Ishikawa (cell line): ENCODE results near the gene C16orf74.

ENCODE experiments used
- CEBPB ChIP-seq: IDR thresholded peaks from 2 replicates; pipeline ENCODE4 v1.6.1; 2012
- CREB1 ChIP-seq: IDR thresholded peaks from 2 replicates; pipeline ENCODE4 v1.6.1; 2012; ENCODE audit warnings: low read depth
- EGR1 ChIP-seq: IDR thresholded peaks from 2 replicates; pipeline ENCODE4 v1.6.1; 2012
- EP300 ChIP-seq: IDR thresholded peaks from 2 replicates; pipeline ENCODE4 v1.6.1; 2012; ENCODE audit warnings: borderline replicate concordance
- FOXM1 ChIP-seq: IDR thresholded peaks from 2 replicates; pipeline ENCODE4 v1.6.1; 2012; ENCODE audit warnings: low read depth, borderline replicate concordance
- NFIC ChIP-seq: IDR thresholded peaks from 2 replicates; pipeline ENCODE4 v1.6.1; 2012
- RAD21 ChIP-seq: IDR thresholded peaks from 2 replicates; pipeline ENCODE4 v1.6.1; 2012; ENCODE audit warnings: low read depth
- TAF1 ChIP-seq: IDR thresholded peaks from 2 replicates; pipeline ENCODE4 v1.6.1; 2012; ENCODE audit warnings: low read depth, mild to moderate bottlenecking
- TCF12 ChIP-seq: IDR thresholded peaks from 2 replicates; pipeline ENCODE4 v1.6.1; 2012; ENCODE audit warnings: low read depth
- TEAD4 ChIP-seq: IDR thresholded peaks from 2 replicates; pipeline ENCODE4 v1.6.1; 2012
- YY1 ChIP-seq: IDR thresholded peaks from 2 replicates; pipeline ENCODE4 v1.6.1; 2012; ENCODE audit warnings: low read depth
- ZBTB7A ChIP-seq: IDR thresholded peaks from 2 replicates; pipeline ENCODE4 v1.6.1; 2012; ENCODE audit warnings: low read depth
- TF ChIP-seq, protein P1 (sequence below): IDR thresholded peaks from 2 replicates; pipeline ENCODE4 v1.6.1; 2012
- TF ChIP-seq, protein P2 (sequence below): IDR thresholded peaks from 2 replicates; pipeline ENCODE4 v1.6.1; 2012; ENCODE audit warnings: low read depth, mild to moderate bottlenecking
- TF ChIP-seq, protein P3 (sequence below): IDR thresholded peaks from 2 replicates; pipeline ENCODE4 v1.6.1; 2012

The C16orf74 gene

DNA sequence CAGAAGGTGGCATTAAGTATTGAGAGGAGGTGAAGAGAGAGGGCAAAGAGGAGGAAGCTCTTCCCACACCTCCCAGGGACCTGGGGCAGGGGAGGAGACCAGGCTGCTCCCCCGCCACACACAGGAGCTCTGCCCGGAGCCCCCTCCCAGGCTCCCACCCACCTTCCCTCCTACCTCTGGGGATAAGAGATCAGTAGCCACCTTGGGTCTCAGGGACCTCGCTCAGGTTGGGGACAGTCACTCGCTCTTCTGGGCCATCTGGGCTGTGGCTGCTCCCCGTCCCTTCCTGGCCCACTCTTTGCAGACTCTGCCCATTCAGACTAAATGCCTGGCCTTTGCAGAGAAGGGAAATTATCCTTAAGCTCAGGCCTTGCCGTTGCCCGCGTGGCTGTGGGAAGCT lies 14.9 kb upstream of the C16orf74 start:
- TF ChIP-seq ZBTB7A (no peak), RAD21 (no peak), NFIC (no peak)

DNA sequence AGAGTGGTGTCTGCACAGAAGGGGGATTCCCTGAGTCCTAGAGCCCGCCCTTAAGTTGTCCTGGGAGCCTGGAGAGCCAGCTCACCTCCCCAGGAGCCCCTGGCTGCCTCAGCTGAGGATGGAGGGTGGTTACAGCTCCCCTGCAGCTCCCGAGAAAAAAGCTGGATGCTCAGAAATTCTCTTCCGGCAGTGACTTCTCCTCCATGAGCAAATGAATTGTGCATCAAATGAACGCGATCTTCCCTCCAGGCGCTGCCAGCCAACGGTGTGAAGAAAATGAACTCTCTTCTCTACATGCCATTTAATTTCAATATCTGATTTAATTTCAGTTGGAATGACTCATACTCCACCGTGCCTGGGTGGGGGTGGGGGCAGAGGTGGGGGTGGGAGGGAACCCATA lies 14.3 kb upstream of the C16orf74 start:
- TF ChIP-seq TCF12 = no peak
- TF ChIP-seq, protein P1, sequence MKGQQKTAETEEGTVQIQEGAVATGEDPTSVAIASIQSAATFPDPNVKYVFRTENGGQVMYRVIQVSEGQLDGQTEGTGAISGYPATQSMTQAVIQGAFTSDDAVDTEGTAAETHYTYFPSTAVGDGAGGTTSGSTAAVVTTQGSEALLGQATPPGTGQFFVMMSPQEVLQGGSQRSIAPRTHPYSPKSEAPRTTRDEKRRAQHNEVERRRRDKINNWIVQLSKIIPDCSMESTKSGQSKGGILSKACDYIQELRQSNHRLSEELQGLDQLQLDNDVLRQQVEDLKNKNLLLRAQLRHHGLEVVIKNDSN = no peak
- TF ChIP-seq CREB1 = no peak
- no peak for TF ChIP-seq NFIC
- no peak for TF ChIP-seq YY1
- no peak for TF ChIP-seq TAF1
- TF ChIP-seq FOXM1 = no peak
- TF ChIP-seq, protein P2, sequence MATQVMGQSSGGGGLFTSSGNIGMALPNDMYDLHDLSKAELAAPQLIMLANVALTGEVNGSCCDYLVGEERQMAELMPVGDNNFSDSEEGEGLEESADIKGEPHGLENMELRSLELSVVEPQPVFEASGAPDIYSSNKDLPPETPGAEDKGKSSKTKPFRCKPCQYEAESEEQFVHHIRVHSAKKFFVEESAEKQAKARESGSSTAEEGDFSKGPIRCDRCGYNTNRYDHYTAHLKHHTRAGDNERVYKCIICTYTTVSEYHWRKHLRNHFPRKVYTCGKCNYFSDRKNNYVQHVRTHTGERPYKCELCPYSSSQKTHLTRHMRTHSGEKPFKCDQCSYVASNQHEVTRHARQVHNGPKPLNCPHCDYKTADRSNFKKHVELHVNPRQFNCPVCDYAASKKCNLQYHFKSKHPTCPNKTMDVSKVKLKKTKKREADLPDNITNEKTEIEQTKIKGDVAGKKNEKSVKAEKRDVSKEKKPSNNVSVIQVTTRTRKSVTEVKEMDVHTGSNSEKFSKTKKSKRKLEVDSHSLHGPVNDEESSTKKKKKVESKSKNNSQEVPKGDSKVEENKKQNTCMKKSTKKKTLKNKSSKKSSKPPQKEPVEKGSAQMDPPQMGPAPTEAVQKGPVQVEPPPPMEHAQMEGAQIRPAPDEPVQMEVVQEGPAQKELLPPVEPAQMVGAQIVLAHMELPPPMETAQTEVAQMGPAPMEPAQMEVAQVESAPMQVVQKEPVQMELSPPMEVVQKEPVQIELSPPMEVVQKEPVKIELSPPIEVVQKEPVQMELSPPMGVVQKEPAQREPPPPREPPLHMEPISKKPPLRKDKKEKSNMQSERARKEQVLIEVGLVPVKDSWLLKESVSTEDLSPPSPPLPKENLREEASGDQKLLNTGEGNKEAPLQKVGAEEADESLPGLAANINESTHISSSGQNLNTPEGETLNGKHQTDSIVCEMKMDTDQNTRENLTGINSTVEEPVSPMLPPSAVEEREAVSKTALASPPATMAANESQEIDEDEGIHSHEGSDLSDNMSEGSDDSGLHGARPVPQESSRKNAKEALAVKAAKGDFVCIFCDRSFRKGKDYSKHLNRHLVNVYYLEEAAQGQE = no peak
- TF ChIP-seq RAD21 = no peak
- no peak for TF ChIP-seq CEBPB
- TF ChIP-seq EGR1 = no peak
- no peak for TF ChIP-seq ZBTB7A
- TF ChIP-seq, protein P3, sequence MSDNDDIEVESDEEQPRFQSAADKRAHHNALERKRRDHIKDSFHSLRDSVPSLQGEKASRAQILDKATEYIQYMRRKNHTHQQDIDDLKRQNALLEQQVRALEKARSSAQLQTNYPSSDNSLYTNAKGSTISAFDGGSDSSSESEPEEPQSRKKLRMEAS = no peak
- TF ChIP-seq EP300 = no peak
- TF ChIP-seq TEAD4 = no peak

DNA sequence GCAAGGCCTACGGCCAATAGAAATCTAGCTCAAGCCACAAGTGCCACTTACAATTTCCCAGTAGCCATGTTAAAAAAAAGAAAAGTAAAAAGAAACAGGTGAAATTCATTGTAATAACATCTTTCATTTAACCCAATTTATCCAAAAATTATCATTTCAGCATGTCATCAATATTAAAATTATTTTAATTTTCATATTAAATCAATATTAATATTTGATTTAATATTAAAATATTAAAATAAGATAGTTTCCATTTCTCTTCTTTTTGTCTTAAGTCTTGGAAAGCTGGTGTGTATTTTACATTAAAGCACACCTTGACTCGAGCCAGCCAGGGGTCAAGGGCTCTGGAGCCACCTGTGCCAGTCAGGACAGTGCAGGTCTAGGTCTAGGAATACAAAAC lies 12.7 kb upstream of the C16orf74 start:
- TF ChIP-seq ZBTB7A = no peak
- TF ChIP-seq, protein P1 = no peak
- TF ChIP-seq TEAD4 = no peak
- TF ChIP-seq YY1 = no peak
- TF ChIP-seq CEBPB = no peak
- TF ChIP-seq EGR1 = no peak
- no peak for TF ChIP-seq TAF1
- TF ChIP-seq TCF12 = no peak
- TF ChIP-seq, protein P3 = no peak
- no peak for TF ChIP-seq EP300
- TF ChIP-seq, protein P2 = no peak
- no peak for TF ChIP-seq FOXM1

DNA sequence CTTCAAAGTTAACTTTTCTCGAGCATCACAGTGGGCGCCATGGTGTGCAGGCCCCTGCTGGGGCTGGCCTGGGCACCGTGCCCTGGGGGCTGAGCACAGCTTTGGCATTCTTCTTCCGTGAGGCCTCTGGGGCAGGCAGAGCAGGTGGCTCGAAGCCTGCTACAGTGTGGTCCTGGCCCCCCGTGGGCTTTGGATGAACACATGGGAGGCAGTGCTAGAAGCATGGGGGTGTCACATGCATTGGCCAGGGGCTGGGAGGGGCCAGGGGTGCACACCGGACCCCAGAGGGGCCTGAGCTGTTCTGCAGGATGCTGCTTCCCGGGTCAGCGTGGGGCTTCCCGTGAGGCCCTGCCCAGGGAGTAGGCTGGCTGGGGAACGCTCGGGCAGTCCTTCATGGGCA lies 12.1 kb upstream of the C16orf74 start:
- TF ChIP-seq, protein P1 = 0 out of 2 replicates have a peak, but pooled peaks have one; percentile 1
- TF ChIP-seq ZBTB7A (0 out of 2 replicates have a peak, but pooled peaks have one; percentile 44), CREB1 (no peak), FOXM1 (no peak), TCF12 (0 out of 2 replicates have a peak, but pooled peaks have one; percentile 44), RAD21 (no peak), YY1 (0 out of 2 replicates have a peak, but pooled peaks have one; percentile 21), CEBPB (no peak), EGR1 (no peak), TAF1 (no peak), NFIC (peak; percentile 83), TEAD4 (no peak), EP300 (peak; percentile 45)
- TF ChIP-seq, protein P3 = peak; percentile 55
- TF ChIP-seq, protein P2 = no peak
